ENCODE measurements around the gene FIS1.
"Not testable (repeated sequence)": the region's sequence is repeated elsewhere in the genome, so short reads cannot be mapped to it uniquely, and the experiment has no call there.

Gene FIS1

DNA sequence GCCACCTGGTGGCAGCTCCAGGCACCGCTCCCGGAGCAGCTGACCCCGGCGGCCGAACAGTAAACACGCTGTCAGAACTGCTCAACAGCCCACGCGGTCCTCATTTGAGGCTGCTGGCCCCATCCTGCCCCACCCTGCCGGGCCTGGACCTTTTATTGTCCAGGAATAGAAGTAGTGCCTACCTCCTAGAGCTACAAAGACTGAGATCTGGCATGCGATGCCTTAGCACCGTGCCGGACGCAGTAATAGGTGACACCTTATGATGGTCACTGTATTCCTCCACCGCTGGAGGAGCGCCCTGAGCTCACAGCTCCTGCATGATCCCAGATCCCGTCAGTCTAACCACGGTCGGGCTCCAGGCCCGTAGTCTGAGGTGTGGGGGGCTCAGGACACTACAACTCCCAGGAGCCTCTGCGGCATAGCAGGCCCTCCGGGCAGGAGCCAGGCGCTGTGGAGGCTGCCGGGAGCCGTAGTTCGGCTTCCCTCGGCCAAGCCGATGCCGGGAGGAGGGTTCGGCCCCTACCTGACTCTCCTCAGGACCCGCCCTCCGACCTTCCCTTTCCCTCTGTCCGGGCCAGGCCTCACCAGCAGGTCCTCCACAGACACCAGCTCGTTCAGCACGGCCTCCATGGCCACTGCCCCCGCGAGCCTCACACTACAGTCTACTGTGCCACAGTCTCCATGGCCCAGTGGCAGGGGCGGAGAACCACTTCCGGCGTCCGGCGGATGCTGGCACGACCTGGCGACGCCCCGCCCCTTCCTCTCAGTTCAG is at the start of gene FIS1:
FIS1 (minus strand) TSS at position 707 of the 772 bp plus-strand sequence; CDS start at position 630, 77 bp downstream.
- peak; percentile 70 to 88 for DNase-seq

GRCh38 chr7:101294039-101294831 is 49.4 kb upstream of the FIS1 start:
- DNase-seq = no peak

- not testable (repeated sequence) for DNase-seq
Observed at GRCh38 chr7:101293069-101294021, 48.5 kb upstream of the FIS1 start.

DNA sequence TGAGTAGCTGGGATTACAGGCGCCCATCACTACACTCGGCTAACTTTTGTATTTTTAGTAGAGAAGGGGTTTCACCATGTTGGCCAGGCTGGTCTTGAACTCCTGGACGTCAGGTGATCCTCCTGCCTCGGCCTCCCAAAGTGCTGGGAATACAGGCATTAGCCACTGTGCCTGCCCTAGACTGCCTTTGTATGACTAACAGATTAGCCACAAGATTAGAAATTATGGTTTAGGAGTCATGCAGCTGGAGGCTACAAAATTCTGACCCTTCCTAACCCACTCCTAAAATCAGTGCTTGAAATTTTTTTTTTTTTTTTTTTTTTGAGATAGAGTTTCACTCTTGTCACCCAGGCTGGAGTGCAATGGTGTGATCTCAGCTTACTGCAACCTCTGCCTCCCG is 47.7 kb upstream of the FIS1 start:
- not testable (repeated sequence) for DNase-seq

GRCh38 chr7:101290186-101291037 is 45.5 kb upstream of the FIS1 start:
- DNase-seq = peak in 1 of 2 experiments; percentile 39

GRCh38 chr7:101289687-101290086 is 44.8 kb upstream of the FIS1 start:
- not testable (repeated sequence) for DNase-seq

DNA sequence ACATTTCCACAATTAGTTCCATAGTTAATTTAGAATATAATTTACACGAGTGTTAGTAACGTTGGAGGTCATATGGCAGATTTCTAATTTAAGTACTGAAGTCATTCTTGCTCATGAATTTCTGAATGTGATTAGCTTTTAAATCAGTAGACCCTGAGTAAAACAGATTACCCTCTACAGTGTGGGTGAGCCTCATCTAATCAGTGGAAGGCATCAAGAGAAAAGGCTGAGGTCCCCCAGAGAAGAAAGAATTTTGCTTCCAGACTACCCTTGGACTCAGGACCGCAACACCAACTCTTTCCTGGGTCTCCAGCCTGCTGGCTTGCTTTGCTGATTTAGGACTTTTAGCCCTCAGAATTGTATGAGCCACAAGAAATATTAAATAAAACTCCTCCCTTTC is 43.6 kb upstream of the FIS1 start:
- DNase-seq = no peak

GRCh38 chr7:101287032-101287431 is 42.2 kb upstream of the FIS1 start:
- DNase-seq = no peak

DNA sequence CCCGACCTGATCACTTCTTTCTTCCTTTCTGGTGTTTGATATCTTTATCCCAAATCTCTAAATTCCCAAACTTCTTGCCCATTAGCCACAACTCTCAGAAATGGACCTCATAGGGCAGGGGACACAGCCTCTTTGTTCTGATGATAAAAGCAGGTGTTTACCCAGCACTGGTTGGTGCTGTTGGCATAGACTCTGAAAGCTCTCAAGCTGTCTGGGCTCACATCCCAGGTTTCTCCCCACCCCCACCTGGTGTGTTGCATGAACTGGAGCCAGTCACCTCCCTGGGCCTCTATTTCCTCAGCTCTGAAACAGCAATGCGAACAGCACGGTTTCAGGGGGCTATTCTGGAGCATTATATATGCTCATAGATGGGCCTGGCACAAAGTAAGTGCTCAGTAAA is 41.0 kb upstream of the FIS1 start:
- DNase-seq = peak in 1 of 2 experiments; percentile 9

GRCh38 chr7:101285171-101285570 is 40.3 kb upstream of the FIS1 start:
- DNase-seq = no peak

GRCh38 chr7:101280912-101281311 is 36.0 kb upstream of the FIS1 start:
- DNase-seq = not testable (repeated sequence)

DNA sequence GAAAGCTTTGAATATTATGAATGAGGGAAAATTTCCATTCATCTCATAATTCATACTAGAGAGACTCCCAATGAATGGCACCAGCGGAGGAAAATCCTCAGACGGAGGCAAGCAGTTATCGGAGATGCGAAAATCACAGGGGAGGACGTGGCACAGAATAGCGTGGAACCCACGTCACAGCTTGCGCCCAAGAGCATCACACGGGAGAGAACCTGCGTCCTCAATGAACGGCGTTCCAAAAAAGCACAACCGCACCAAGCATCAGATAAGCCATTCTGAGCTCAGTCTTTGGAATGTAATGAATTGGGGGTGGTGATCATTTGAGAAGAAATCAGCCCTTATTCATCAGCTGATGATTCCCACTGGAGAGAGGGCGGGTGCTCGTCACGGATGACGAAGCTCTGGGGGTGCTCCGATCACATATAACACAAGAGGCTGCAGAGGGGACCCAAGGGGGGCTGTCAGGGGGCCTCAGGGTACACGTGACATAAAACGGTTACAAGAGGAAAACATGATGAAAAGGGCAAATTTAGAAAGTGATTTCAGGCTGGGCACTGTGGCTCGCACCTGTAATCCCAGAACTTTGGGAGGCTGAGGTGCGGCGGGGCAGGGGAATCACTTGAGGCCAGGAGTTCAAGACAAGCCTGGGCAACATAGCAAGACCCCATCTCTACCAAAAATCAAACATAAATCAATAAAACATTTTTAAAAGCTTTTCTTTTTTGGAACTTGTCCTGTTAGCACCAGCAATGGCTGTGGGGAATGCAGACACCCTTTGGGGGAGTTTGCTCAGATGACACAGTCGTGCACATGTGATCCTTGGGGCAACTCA is 33.8 kb upstream of the FIS1 start:
- DNase-seq = no peak

DNA sequence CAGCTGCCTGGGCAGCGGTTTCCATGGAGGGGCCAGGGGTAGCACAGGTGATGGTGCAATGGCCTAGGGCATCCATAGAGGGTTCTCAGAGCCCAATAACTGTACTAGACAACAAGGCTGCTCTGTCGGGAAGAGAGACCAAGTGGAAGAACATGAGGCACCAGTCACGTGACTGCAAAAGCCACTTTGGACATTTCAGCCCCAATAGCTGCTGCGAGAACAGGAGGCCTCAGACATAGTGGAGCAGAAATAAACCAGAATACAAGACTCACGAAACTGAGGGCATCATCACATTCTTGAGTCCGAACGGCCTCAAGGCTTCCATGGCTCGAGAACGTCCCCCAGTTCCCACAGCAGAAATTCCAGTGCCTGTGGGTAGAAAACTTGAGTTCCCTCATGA is 32.3 kb upstream of the FIS1 start:
- no peak for DNase-seq

- DNase-seq = no peak
Observed at GRCh38 chr7:101273206-101273605, 28.3 kb upstream of the FIS1 start.

DNA sequence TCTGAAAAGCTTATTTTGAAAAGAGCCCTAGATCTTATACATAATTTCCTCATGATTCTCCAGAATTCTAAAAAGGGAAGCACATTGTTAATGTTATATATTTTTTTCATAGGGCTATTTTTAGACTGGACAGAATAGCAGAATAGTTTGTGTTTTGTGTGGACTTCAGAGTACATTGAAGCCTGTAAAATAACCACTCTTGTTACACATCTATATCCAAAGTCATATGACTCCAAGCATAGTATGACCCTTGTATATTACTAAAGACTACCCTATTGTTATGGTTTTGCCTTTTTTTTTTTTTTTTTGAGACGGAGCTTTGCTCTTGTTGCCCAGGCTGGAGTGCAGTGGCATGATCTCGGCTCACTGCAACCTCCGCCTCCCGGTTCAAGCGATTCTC is 26.1 kb upstream of the FIS1 start:
- no peak for DNase-seq

DNA sequence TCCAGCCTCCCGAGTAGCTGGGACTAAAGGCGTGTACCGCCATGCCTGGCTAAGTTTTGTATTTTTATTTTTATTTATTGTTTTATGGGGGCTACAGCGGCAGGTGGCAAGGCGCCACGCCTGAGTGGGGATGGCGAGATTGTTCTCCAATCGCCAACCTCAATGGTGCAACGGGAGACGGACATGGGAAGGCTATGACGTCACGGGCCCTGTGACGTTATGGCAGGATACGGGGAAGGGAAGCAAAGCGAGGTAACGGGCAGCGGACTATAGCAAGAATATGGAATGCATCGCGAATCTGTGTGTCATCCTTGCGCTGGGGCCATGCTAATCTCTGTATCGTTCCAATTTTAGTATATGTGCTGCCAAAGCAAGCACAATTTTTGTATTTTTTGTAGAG is 24.8 kb upstream of the FIS1 start:
- no peak for DNase-seq

GRCh38 chr7:101265622-101266516 is 21.0 kb upstream of the FIS1 start:
- DNase-seq = no peak

DNA sequence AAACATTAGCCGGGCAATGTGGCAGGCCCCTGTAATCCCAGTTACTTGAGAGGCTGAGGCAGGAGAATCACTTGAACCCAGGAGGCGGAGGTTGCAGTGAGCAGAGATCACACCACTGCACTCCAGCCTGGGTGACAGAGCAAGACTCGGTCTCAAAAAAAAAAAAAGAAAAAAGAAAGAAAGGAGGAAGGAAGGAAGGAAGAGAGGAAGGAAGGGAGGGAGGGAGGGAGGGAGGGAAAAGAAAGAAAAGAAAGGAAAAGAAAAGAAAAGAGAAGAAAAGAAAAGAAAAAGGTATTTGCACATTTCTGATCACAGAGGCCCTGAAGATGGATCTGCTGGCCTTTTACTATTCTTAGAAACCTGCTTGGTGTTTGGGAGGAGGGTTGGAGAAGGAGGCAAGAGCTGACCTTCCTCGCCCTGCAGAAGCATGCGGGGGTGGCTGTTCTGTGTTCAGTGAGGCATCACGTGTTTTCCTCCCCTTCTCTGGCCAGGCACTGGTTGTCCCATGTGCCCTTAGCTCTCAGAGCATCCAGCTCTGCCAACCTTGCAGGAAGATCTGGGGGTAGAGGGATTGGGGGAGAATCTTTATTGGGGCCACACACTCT is 19.3 kb upstream of the FIS1 start:
- not testable (repeated sequence) for DNase-seq

- DNase-seq = no peak
Observed at GRCh38 chr7:101258243-101258731, 13.4 kb upstream of the FIS1 start.
